OCI-LY1 (cell line): ENCODE results near the gene PPDPF.

Experiments
- H2AFZ ChIP-seq: fragments of 200-600 bp; sonication (generic), shearing (Covaris generic); 2 replicates; pipeline ENCODE4 v1.6.0; 2014; ENCODE audit warnings: antibody characterized with exemption, mild to moderate bottlenecking, low read length
- H3F3A ChIP-seq: fragments of 200-600 bp; sonication (generic), shearing (Covaris generic); 2 replicates; pipeline ENCODE4 v1.6.0; 2014; ENCODE audit warnings: mild to moderate bottlenecking, antibody characterized with exemption, low read length, moderate library complexity; ENCODE audit not compliant: insufficient read depth
- H3K27ac ChIP-seq: fragments of 200-600 bp; sonication (generic); 2 replicates; pipeline ENCODE4 v1.5.1; 2014; ENCODE audit warnings: low read length, mixed run types, mild to moderate bottlenecking, low read depth; ENCODE audit not compliant: poor library complexity, severe bottlenecking
- H3K27me3 ChIP-seq: fragments of 200-600 bp; sonication (generic); 2 replicates; pipeline ENCODE4 v1.6.0; 2014; ENCODE audit warnings: antibody characterized with exemption, mild to moderate bottlenecking, low read length, moderate library complexity; ENCODE audit not compliant: insufficient read depth
- H3K36me3 ChIP-seq: fragments of 200-600 bp; sonication (generic); 2 replicates; pipeline ENCODE4 v1.6.1; 2014; ENCODE audit warnings: mild to moderate bottlenecking, antibody characterized with exemption, low read length, moderate library complexity, mixed read lengths; ENCODE audit not compliant: insufficient read depth
- H3K4me1 ChIP-seq: fragments of 200-600 bp; sonication (generic); 2 replicates; pipeline ENCODE4 v1.5.1; 2014; ENCODE audit warnings: mild to moderate bottlenecking, low read length, moderate library complexity; ENCODE audit not compliant: insufficient read depth, severe bottlenecking
- H3K4me2 ChIP-seq: fragments of 200-600 bp; sonication (generic), shearing (Covaris generic); 2 replicates; pipeline ENCODE4 v1.6.1; 2014; ENCODE audit warnings: low read length
- H3K4me3 ChIP-seq: fragments of 200-600 bp; sonication (generic); 2 replicates; pipeline ENCODE4 v1.5.1; 2014; ENCODE audit warnings: low read length, low read depth, mild to moderate bottlenecking, mixed read lengths; ENCODE audit not compliant: poor library complexity, severe bottlenecking
- H3K79me2 ChIP-seq: fragments of 200-600 bp; shearing (Covaris generic); 2 replicates; pipeline ENCODE4 v1.6.1; 2016; ENCODE audit warnings: mixed run types, low read length, mixed read lengths; ENCODE audit not compliant: insufficient read depth
- H3K9ac ChIP-seq: fragments of 200-600 bp; sonication (generic), shearing (Covaris generic); 2 replicates; pipeline ENCODE4 v1.6.1; 2014; ENCODE audit warnings: mild to moderate bottlenecking, low read length, mixed read lengths
- H3K9me2 ChIP-seq: fragments of 200-600 bp; sonication (generic), shearing (Covaris generic); 2 replicates; pipeline ENCODE4 v1.6.1; 2014; ENCODE audit warnings: low read depth, mild to moderate bottlenecking, low read length, mixed read lengths
- H3K9me3 ChIP-seq: fragments of 200-600 bp; shearing (Covaris generic); 2 replicates; pipeline ENCODE4 v1.6.1; 2014; ENCODE audit warnings: low read length, mixed read lengths
- H4K20me1 ChIP-seq: fragments of 200-600 bp; sonication (generic), shearing (Covaris generic); 2 replicates; pipeline ENCODE4 v1.6.0; 2016; ENCODE audit warnings: mild to moderate bottlenecking, low read length; ENCODE audit not compliant: insufficient read depth
- EZH2 ChIP-seq: fragments of 200-600 bp; sonication (generic), shearing (Covaris generic); IDR thresholded peaks from 2 replicates; pipeline ENCODE4 v1.8.0; 2017; ENCODE audit warnings: borderline replicate concordance, mixed run types, mild to moderate bottlenecking, antibody characterized with exemption, low read length, moderate library complexity, mixed read lengths
- TF ChIP-seq, protein P1 (sequence below): fragments of 200-600 bp; sonication (generic), shearing (Covaris generic); IDR thresholded peaks from 2 replicates; pipeline ENCODE4 v1.5.1; 2017; ENCODE audit warnings: mild to moderate bottlenecking, antibody characterized with exemption, low read length, moderate library complexity, mixed read lengths

The PPDPF gene

DNA sequence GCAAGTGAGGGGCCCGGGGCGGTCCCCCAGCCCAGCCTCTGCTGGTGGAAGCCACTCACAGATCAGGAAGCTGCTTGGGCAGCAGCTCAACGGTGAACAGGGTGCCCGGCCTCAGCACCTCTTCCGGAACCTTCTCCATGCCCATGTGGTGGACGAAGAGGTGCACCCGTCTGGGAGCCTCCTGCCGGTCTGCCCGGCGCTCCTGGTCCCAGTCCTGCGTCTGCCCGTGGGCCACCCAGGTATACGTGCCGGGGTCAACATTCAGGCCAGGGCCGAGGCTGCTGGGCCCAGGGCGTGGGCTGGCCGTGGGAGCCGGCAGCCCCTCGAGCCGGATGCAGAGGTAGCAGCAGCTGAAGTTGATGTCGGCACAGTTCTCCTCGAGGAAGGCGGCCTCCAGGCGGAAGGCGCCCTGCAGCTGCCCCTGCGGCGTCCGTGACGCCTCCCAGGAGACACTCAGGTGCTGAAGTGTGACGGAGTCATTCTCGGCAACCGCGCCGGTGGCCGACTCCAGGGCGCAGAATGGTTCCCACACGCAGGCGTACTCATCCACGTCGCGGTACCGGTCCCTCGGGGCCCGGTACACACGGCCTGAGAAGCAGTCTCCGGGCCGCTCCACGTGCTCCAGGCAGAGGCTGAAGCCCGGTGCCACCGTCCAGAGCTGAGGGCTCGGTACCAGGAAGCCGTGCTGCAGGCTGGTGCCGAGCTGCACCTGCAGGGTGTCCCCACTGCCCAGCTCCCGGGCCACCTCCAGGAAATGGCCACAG lies 42.1 kb downstream of the PPDPF start:
- H2AFZ ChIP-seq = no peak overlapping the region
- H3K9me2 ChIP-seq = no peaks in the 10 kb centered on the region
- no peaks in the 10 kb centered on the region for H3K36me3 ChIP-seq
- H4K20me1 ChIP-seq = no peaks in the 10 kb centered on the region
- 0 out of 2 replicates have a peak, but pooled peaks cover 10% of the 10 kb centered on the region for H3K27me3 ChIP-seq
- no peak overlapping the region for H3K27ac ChIP-seq
- no peak overlapping the region for H3K4me3 ChIP-seq
- H3K9me3 ChIP-seq = no peaks in the 10 kb centered on the region
- H3K79me2 ChIP-seq = no peaks in the 10 kb centered on the region
- no peak overlapping the region for H3K9ac ChIP-seq
- no peaks in the 10 kb centered on the region for H3K4me1 ChIP-seq
- no peak overlapping the region for H3K4me2 ChIP-seq
- TF ChIP-seq EZH2 = no peak
- TF ChIP-seq, protein P1, sequence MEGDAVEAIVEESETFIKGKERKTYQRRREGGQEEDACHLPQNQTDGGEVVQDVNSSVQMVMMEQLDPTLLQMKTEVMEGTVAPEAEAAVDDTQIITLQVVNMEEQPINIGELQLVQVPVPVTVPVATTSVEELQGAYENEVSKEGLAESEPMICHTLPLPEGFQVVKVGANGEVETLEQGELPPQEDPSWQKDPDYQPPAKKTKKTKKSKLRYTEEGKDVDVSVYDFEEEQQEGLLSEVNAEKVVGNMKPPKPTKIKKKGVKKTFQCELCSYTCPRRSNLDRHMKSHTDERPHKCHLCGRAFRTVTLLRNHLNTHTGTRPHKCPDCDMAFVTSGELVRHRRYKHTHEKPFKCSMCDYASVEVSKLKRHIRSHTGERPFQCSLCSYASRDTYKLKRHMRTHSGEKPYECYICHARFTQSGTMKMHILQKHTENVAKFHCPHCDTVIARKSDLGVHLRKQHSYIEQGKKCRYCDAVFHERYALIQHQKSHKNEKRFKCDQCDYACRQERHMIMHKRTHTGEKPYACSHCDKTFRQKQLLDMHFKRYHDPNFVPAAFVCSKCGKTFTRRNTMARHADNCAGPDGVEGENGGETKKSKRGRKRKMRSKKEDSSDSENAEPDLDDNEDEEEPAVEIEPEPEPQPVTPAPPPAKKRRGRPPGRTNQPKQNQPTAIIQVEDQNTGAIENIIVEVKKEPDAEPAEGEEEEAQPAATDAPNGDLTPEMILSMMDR = no peak
- no peaks in the 10 kb centered on the region for H3F3A ChIP-seq

DNA sequence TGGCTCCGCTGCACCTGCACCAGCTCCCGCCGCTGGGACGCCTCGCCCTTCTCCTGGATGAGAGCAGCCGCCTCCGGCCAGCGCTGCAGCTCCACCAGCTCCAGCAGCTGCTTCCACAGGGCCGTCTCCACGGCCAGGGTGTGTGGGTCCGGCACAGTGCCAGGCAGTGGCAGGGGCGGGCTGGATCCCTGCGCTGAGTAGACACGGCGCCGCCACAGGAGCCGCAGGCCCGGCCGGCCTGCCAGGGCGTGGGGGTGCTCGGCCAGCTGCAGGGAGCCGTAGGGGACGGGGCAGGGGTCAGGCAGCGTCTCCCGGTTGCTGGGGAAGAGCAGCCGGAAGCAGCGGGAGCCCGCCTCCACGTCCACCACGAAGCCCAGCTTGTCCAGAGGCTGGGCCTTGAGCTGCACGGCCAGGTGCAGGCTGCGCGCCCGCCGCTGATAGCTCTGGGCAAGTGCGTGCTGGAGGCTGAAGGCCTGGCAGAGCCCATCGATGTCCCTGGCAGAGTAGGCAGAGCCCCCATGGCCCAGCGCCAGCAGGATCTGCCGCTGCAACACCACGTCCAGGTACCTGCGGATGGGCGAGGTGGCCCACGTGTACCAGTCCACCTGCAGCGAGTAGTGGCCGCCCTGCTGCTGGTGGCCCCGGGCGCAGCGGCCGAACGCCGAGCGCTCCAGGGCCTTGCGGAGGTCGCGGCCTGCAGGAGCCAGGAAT lies 42.8 kb downstream of the PPDPF start:
- Histone ChIP-seq H3K27me3 (peaks cover 10% of the 10 kb centered on the region; the same call in 1 of the 2 replicates), H3F3A (no peaks in the 10 kb centered on the region), H3K4me3 (no peak overlapping the region), H3K9me2 (no peaks in the 10 kb centered on the region), H3K36me3 (no peaks in the 10 kb centered on the region), H4K20me1 (no peaks in the 10 kb centered on the region), H3K9ac (no peak overlapping the region), H3K79me2 (no peaks in the 10 kb centered on the region), H3K27ac (no peak overlapping the region), H3K9me3 (no peaks in the 10 kb centered on the region), H3K4me1 (no peaks in the 10 kb centered on the region), H3K4me2 (no peak overlapping the region), H2AFZ (no peak overlapping the region)
- TF ChIP-seq, protein P1 = no peak
- no peak for TF ChIP-seq EZH2

DNA sequence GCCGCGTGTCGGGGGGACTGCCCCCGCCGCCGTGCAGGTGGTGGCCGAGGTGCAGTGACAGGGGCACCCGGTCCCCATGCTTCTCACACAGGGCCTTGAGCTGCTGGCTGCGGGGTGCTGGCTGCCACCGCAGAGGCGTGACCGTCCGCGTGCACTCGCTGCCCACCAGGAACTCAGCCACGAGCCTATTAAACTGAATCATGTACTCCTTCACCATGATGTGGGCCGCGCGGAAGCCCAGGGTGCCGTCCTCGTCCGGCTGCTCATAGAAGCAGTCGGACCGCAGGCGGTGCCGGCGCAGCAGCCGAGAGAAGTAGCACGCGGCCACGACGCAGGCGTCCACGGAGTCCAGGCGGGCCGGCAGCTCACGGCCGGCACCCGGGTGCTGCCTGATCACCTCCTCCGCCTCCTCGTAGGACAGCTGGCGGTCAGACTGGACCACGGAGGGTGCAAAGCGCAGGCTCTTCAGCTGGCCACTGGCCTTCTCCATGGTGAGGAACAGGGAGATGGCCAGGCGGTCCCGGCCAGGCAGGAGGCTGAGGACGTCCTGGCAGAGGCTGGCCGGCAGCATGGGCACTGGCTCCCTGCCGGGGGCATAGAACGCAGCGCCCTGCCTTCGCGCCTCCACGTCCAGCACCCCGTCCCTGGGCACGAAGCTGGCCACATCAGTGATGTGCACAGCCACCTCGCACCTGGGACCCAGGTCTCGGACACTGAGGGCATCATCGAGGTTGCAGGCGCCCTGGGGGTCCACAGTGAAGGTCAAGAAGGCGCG lies 43.7 kb downstream of the PPDPF start:
- H3K4me1 ChIP-seq = no peaks in the 10 kb centered on the region
- no peaks in the 10 kb centered on the region for H4K20me1 ChIP-seq
- no peaks in the 10 kb centered on the region for H3K9me2 ChIP-seq
- no peak for TF ChIP-seq EZH2
- TF ChIP-seq, protein P1 = no peak
- peaks cover 13% of the 10 kb centered on the region; the same call in 1 of the 2 replicates for H3K27me3 ChIP-seq
- no peaks in the 10 kb centered on the region for H3F3A ChIP-seq
- no peaks in the 10 kb centered on the region for H3K36me3 ChIP-seq
- no peak overlapping the region for H2AFZ ChIP-seq
- H3K79me2 ChIP-seq = no peaks in the 10 kb centered on the region
- H3K4me2 ChIP-seq = no peak overlapping the region
- no peak overlapping the region for H3K27ac ChIP-seq
- H3K9me3 ChIP-seq = no peaks in the 10 kb centered on the region
- no peak overlapping the region for H3K9ac ChIP-seq
- H3K4me3 ChIP-seq = no peak overlapping the region
